IMR-90 (cell line): Measurements from ENCODE around the gene ZNF853. TPM values are rescaled to one million over a fixed set of nuclear protein-coding genes. Genes with fewer than 3 reads are reported as not detected.

Experiments
- ATAC-seq: fragments of 200-7000 bp; cut with Tn5 transposase; 2 replicates; pipeline ENCODE4 v1.9.1; 2020; ENCODE audit warnings: low read depth, mild to moderate bottlenecking, moderate library complexity
- BruUV-seq: library from RNA; stranded (reverse); fragments of 400-500 nt; replicated peaks from 2 replicates; lab custom pipeline; 2021; lab: Mats Ljungman, UMichigan
- CTCF ChIA-PET: fragments of 300-600 bp; formaldehyde crosslinking; extraction: SDS; loops from one replicate; lab custom pipeline; 2021; ENCODE audit warnings: antibody characterized with exemption; lab: Yijun Ruan, JAX
- POLR2A ChIA-PET: fragments of 300-600 bp; sonication (Branson Sonifier 250); formaldehyde crosslinking; loops from one replicate; lab custom pipeline; 2022; ENCODE audit warnings: antibody characterized with exemption; ENCODE audit not compliant: unreplicated experiment; lab: Charles Lee
- DNase-seq: peaks from one replicate; pipeline ENCODE4 v3.0.0; 2013
- H2AFZ ChIP-seq: replicated peaks from 2 replicates; pipeline ENCODE3; 2013; ENCODE audit warnings: low read length, mild to moderate bottlenecking; ENCODE audit not compliant: poor library complexity
- H2AK5ac ChIP-seq: 2 replicates; pipeline ENCODE4 v1.6.1; 2013; ENCODE audit warnings: low read depth, low read length, inconsistent platforms
- H2AK9ac ChIP-seq: replicated peaks from 2 replicates; pipeline ENCODE3; 2013; ENCODE audit warnings: mild to moderate bottlenecking, low read depth, low read length, moderate library complexity; ENCODE audit not compliant: poor library complexity
- H2BK120ac ChIP-seq: 2 replicates; pipeline ENCODE4 v1.6.1; 2013; ENCODE audit warnings: low read depth, low read length, inconsistent platforms
- H2BK15ac ChIP-seq: 3 replicates; pipeline ENCODE4 v1.6.1; 2013; ENCODE audit warnings: low read depth, low read length, inconsistent platforms
- H2BK20ac ChIP-seq: 2 replicates; pipeline ENCODE4 v1.6.1; 2013; ENCODE audit warnings: low read depth, mild to moderate bottlenecking, inconsistent platforms, low read length, moderate library complexity
- H2BK5ac ChIP-seq: 2 replicates; pipeline ENCODE4 v1.6.1; 2013; ENCODE audit warnings: mild to moderate bottlenecking, low read depth, low read length, inconsistent platforms; ENCODE audit not compliant: poor library complexity, severe bottlenecking
- H3K14ac ChIP-seq: replicated peaks from 2 replicates; pipeline ENCODE4 v1.6.1; 2013; ENCODE audit warnings: low read depth, low read length, inconsistent platforms
- H3K18ac ChIP-seq: 2 replicates; pipeline ENCODE4 v1.6.1; 2013; ENCODE audit warnings: low read depth, low read length, control low read depth
- H3K23ac ChIP-seq: 2 replicates; pipeline ENCODE4 v1.6.1; 2013; ENCODE audit warnings: low read depth, low read length, inconsistent platforms
- H3K27ac ChIP-seq: 2 replicates; pipeline ENCODE4 v1.5.1; 2013; ENCODE audit warnings: mild to moderate bottlenecking, control low read depth, low read length; ENCODE audit not compliant: insufficient read depth
- H3K27me3 ChIP-seq: 2 replicates; pipeline ENCODE4 v1.6.1; 2013; ENCODE audit warnings: low read length; ENCODE audit not compliant: control insufficient read depth, insufficient read depth
- H3K36me3 ChIP-seq: 2 replicates; pipeline ENCODE4 v1.6.1; 2013; ENCODE audit warnings: low read length, mixed read lengths; ENCODE audit not compliant: control insufficient read depth, insufficient read depth
- H3K4ac ChIP-seq: 2 replicates; pipeline ENCODE4 v1.6.1; 2013; ENCODE audit warnings: low read depth, low read length, inconsistent platforms
- H3K4me1 ChIP-seq: 2 replicates; pipeline ENCODE4 v1.6.1; 2013; ENCODE audit warnings: low read length, mixed read lengths; ENCODE audit not compliant: control insufficient read depth, insufficient read depth
- H3K4me2 ChIP-seq: 2 replicates; pipeline ENCODE4 v1.6.1; 2013; ENCODE audit warnings: low read depth, mild to moderate bottlenecking, control low read depth, low read length, moderate library complexity
- H3K4me3 ChIP-seq: 2 replicates; pipeline ENCODE4 v1.5.1; 2013; ENCODE audit warnings: low read depth, mild to moderate bottlenecking, control low read depth, low read length, moderate library complexity; ENCODE audit not compliant: insufficient read depth
- H3K56ac ChIP-seq: 2 replicates; pipeline ENCODE4 v1.6.1; 2013; ENCODE audit warnings: low read length, inconsistent platforms; ENCODE audit not compliant: insufficient read depth; ENCODE audit errors: extremely low read depth
- H3K79me1 ChIP-seq, 2 experiments: 2 replicates each; pipeline ENCODE4 v1.6.1; 2013; ENCODE audit warnings: low read length in 2 of 2, inconsistent platforms in 1 of 2, low read depth in 1 of 2
- H3K9ac ChIP-seq: 2 replicates; pipeline ENCODE4 v1.6.1; 2013; ENCODE audit warnings: low read depth, low read length, control low read depth
- H3K9me1 ChIP-seq: 2 replicates; pipeline ENCODE4 v1.6.1; 2013; ENCODE audit warnings: low read length, inconsistent platforms; ENCODE audit not compliant: insufficient read depth
- H3K9me3 ChIP-seq: 2 replicates; pipeline ENCODE4 v1.6.1; 2013; ENCODE audit warnings: low read length; ENCODE audit not compliant: control insufficient read depth, insufficient read depth
- H4K20me1 ChIP-seq: 2 replicates; pipeline ENCODE4 v1.6.1; 2013; ENCODE audit warnings: low read length, inconsistent platforms; ENCODE audit not compliant: insufficient read depth
- H4K5ac ChIP-seq: 2 replicates; pipeline ENCODE4 v1.6.1; 2013; ENCODE audit warnings: mild to moderate bottlenecking, low read depth, low read length, control low read depth
- H4K8ac ChIP-seq, 2 experiments: 2 replicates each; pipeline ENCODE4 v1.6.1; 2013; ENCODE audit warnings: low read depth in 2 of 2, low read length in 2 of 2, control low read depth in 1 of 2, inconsistent platforms in 1 of 2
- H4K91ac ChIP-seq: 2 replicates; pipeline ENCODE4 v1.6.1; 2013; ENCODE audit warnings: low read depth, low read length, inconsistent platforms; ENCODE audit not compliant: insufficient read depth
- SMC3 ChIP-seq: fragments of 150-350 bp; IDR thresholded peaks from 2 replicates; pipeline ENCODE4 v1.6.1; 2016; ENCODE audit warnings: low read depth, mild to moderate bottlenecking, antibody characterized with exemption, low read length, moderate library complexity
- WGBS, 2 experiments: methylation state at CpG; one replicate each; pipeline versions ENCODE4 v1.1.5 to v1.1.7; 2013; ENCODE audit warnings: missing lambda C conversion rate in 2 of 2; ENCODE audit not compliant: insufficient read length in 1 of 2; ENCODE audit errors: extremely low coverage in 2 of 2; 5-methylcytosine and 5-hydroxymethylcytosine counted together
- dilution Hi-C: fragments of 300-500 bp; cut with HindIII; formaldehyde crosslinking; loops from one replicate; pipeline ENCODE4 v1.14.3; 2018; ENCODE audit warnings: low sequenced_read_pairs; ENCODE audit not compliant: unreplicated experiment
- in situ Hi-C: fragments of 300-500 bp; cut with MboI; formaldehyde crosslinking; loops from 3 replicates; pipeline ENCODE4 v1.14.3; 2019; ENCODE audit warnings: low sequenced_read_pairs, inconsistent platforms, mixed read lengths
- intact Hi-C: fragments of 100-400 bp; cut with micrococcal nuclease; formaldehyde crosslinking; loops from 2 replicates; pipeline ENCODE4 v1.10.0; 2022
- polyA plus RNA-seq, 3 experiments: library from polyadenylated mRNA; depleted of rRNA; stranded (reverse); fragments of >200 nt; gene quantifications; 2 replicates each; pipeline ENCODE4 v1.2.3, GENCODE V29; 2012; ENCODE audit warnings: low replicate concordance in 1 of 3
- total RNA-seq: library from RNA; depleted of rRNA; stranded (reverse); fragments of >200 nt; gene quantifications from 2 replicates; pipeline ENCODE4 v1.2.3, GENCODE V29; 2012

ZNF853 gene
- total and polyA plus RNA-seq, 2 of the 4 experiments (the other 2 are of a cell fraction): 3.4 TPM

DNA sequence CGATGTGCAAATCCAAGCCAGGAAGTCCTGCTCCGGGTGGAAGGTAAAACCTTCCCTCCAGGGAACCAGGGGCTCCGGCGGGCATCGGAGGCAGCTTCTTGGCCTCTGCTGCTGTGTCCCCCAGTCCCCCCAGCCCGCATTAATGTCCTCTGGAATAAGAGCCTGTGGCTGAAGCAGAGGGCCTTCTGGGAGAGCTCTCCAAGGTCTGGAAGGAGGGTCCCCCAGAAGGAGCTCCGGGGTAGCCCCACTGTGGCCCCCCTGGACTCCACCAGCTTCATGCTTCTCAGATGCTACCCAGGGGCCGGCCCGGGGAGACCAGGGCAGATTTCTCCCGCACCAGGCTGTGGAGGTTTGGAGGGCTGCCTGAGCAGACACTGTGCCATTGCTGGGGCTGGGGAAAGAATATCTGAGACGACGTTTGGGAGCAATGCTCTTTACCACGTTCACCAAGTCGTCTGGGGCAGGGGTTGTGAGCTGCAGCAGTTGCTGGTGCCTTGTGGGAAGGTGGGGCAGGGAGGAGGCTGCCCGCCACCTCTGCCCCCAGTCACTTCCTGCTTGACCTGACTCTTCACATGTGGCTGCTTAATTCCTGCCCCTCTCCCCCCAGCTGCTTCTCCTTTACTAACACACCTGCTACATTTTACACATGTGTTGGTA is 8.3 kb downstream of the ZNF853 start:
- WGBS, 2 experiments: no CpG with 5 or more reads among the region's 15 CpGs
- Histone ChIP-seq H2BK15ac (no peak overlapping the region), H2AK9ac (peak overlapping the region; percentile 13), H2AFZ (peak overlapping the region; percentile 56), H3K4me3 (no peak overlapping the region), H2AK5ac (no peak overlapping the region), H2BK5ac (no peak overlapping the region), H4K20me1 (no peaks in the 10 kb centered on the region), H3K4ac (no peak overlapping the region), H3K4me2 (no peak overlapping the region), H2BK120ac (no peak overlapping the region), H4K5ac (no peak overlapping the region), H3K56ac (no peak overlapping the region), H3K23ac (no peak overlapping the region), H2BK20ac (no peak overlapping the region), H4K91ac (no peak overlapping the region), H3K27me3 (no peaks in the 10 kb centered on the region), H3K79me1 (no peaks in the 10 kb centered on the region), H3K36me3 (peaks cover 16% of the 10 kb centered on the region), H3K9me1 (no peaks in the 10 kb centered on the region), H3K18ac (no peak overlapping the region), H3K9ac (no peak overlapping the region), H3K27ac (no peak overlapping the region), H3K9me3 (no peaks in the 10 kb centered on the region), H3K14ac (no peak overlapping the region), H3K4me1 (no peaks in the 10 kb centered on the region), H4K8ac (no peak overlapping the region)
- intact Hi-C loops: no loop called here
- CTCF ChIA-PET: no interaction called here
- DNase-seq (no peak), ATAC-seq (no peak)
- dilution Hi-C loops: no loop called here
- POLR2A ChIA-PET: no interaction called here
- BruUV-seq: no TSS peak
- in situ Hi-C loops: no loop called here
- no peak for TF ChIP-seq SMC3
